GM12878 (cell line): ENCODE measurements around the gene IGFBP6. TPM values are rescaled to one million over a fixed set of nuclear protein-coding genes. Genes with fewer than 3 reads are reported as not detected.

ENCODE experiments used
- ATAC-seq: fragments of 200-7000 bp; cut with Tn5 transposase; 3 replicates; pipeline ENCODE4 v1.9.1; 2020; ENCODE audit warnings: mild to moderate bottlenecking, moderate library complexity
- BruUV-seq: library from RNA; stranded (reverse); fragments of 400-500 nt; replicated peaks from 2 replicates; lab custom pipeline; 2021; lab: Mats Ljungman, UMichigan
- CTCF ChIA-PET: fragments of 300-600 bp; sonication (Branson Sonifier 250); formaldehyde crosslinking; extraction: SDS; loops from one replicate; lab custom pipeline; 2021; ENCODE audit warnings: inconsistent platforms; lab: Yijun Ruan, JAX
- POLR2A ChIA-PET: fragments of 350-600 bp; formaldehyde crosslinking; extraction: SDS; loops from one replicate; lab custom pipeline; 2021; ENCODE audit warnings: inconsistent platforms; lab: Charles Lee
- RAD21 ChIA-PET: fragments of 300-600 bp; sonication (Branson Sonifier 250); formaldehyde crosslinking; loops from one replicate; lab custom pipeline; 2023; ENCODE audit warnings: antibody characterized with exemption; ENCODE audit not compliant: unreplicated experiment; lab: Charles Lee
- SMC1A ChIA-PET: fragments of 300-600 bp; sonication (Branson Sonifier 250); formaldehyde crosslinking; loops from one replicate; lab custom pipeline; 2023; ENCODE audit not compliant: unreplicated experiment, uncharacterized antibody; lab: Charles Lee
- DNase-seq: peaks from one replicate; pipeline ENCODE4 v3.0.0-alpha.2; 2011; ENCODE audit warnings: low read depth, low spot score
- FAIRE-seq: peaks from 3 replicates; lab custom pipeline; 2011; peaks lifted over from hg19 to GRCh38; lab: Jason Lieb, UNC
- H2AFZ ChIP-seq: 2 replicates; pipeline ENCODE4 v1.6.0; 2011; ENCODE audit warnings: low read depth, low read length, control low read depth; ENCODE audit not compliant: control insufficient read depth
- H3K27ac ChIP-seq: 2 replicates; pipeline ENCODE4 v1.5.1; 2011; ENCODE audit warnings: control low read depth; ENCODE audit not compliant: control insufficient read depth, insufficient read depth
- H3K27me3 ChIP-seq, 2 experiments: replicated peaks in 1 of 2; 2 replicates each; pipeline versions ENCODE4 v1.6.0 to v1.6.1; 2011; ENCODE audit warnings: low read length in 1 of 2; ENCODE audit not compliant: control insufficient read depth in 2 of 2, insufficient read depth in 2 of 2
- H3K36me3 ChIP-seq, 2 experiments: 2 replicates each; pipeline ENCODE4 v1.5.1; 2011; ENCODE audit warnings: low read length in 1 of 2; ENCODE audit not compliant: control insufficient read depth in 2 of 2, insufficient read depth in 2 of 2
- H3K4me1 ChIP-seq: 2 replicates; pipeline ENCODE4 v1.6.1; 2011; ENCODE audit warnings: mild to moderate bottlenecking, low read length, moderate library complexity, mixed read lengths; ENCODE audit not compliant: control insufficient read depth, insufficient read depth
- H3K4me2 ChIP-seq: 2 replicates; pipeline ENCODE4 v1.6.0; 2011; ENCODE audit warnings: control low read depth; ENCODE audit not compliant: control insufficient read depth, insufficient read depth
- H3K4me3 ChIP-seq: fragments of 200-600 bp; sonication (generic); 2 replicates; pipeline ENCODE4 v1.5.1; 2016
- H3K79me2 ChIP-seq: 2 replicates; pipeline ENCODE4 v1.6.0; 2011; ENCODE audit warnings: low read length; ENCODE audit not compliant: control insufficient read depth, insufficient read depth
- H3K9ac ChIP-seq: 2 replicates; pipeline ENCODE4 v1.8.0; 2011; ENCODE audit warnings: low read length, control low read depth, mixed read lengths; ENCODE audit not compliant: control insufficient read depth, insufficient read depth
- H3K9me3 ChIP-seq: replicated peaks from 3 replicates; pipeline ENCODE4 v1.5.1; 2011; ENCODE audit warnings: mild to moderate bottlenecking, low read length; ENCODE audit not compliant: control insufficient read depth, insufficient read depth
- H4K20me1 ChIP-seq: 2 replicates; pipeline ENCODE4 v1.6.0; 2011; ENCODE audit not compliant: control insufficient read depth, insufficient read depth
- BACH1 ChIP-seq: fragments of 450-650 bp; IDR thresholded peaks from 2 replicates; pipeline ENCODE4 v1.6.1; 2017; ENCODE audit warnings: mild to moderate bottlenecking, borderline replicate concordance
- BCL3 ChIP-seq: IDR thresholded peaks from 2 replicates; pipeline ENCODE4 v1.6.1; 2011; ENCODE audit warnings: borderline replicate concordance, low read depth, mild to moderate bottlenecking, moderate library complexity, low read length; ENCODE audit not compliant: insufficient read depth, poor library complexity, severe bottlenecking
- EED ChIP-seq: sonication (generic); IDR thresholded peaks from 2 replicates; pipeline ENCODE4 v1.6.1; 2016; ENCODE audit warnings: antibody characterized with exemption, low read depth
- ETV6 ChIP-seq, 2 experiments: fragments of 450-650 bp in 1 of 2; IDR thresholded peaks in 1 of 2; conservative IDR thresholded peaks in 1 of 2; 2 replicates each; pipeline ENCODE4 v1.6.1; 2014; ENCODE audit warnings: antibody characterized with exemption in 1 of 2, borderline replicate concordance in 1 of 2, low read depth in 1 of 2, mild to moderate bottlenecking in 1 of 2, moderate library complexity in 1 of 2
- HDGF ChIP-seq: fragments of 450-650 bp; IDR thresholded peaks from 2 replicates; pipeline ENCODE4 v1.6.1; 2016; ENCODE audit warnings: antibody characterized with exemption
- IKZF1 ChIP-seq: fragments of 450-650 bp; conservative IDR thresholded peaks from 2 replicates; pipeline ENCODE4 v1.6.1; 2017; ENCODE audit warnings: antibody characterized with exemption, mild to moderate bottlenecking
- IKZF2 ChIP-seq, 2 experiments: fragments of 450-650 bp; IDR thresholded peaks; 2 replicates each; pipeline ENCODE4 v1.6.1; 2017; ENCODE audit warnings: mild to moderate bottlenecking in 2 of 2, moderate library complexity in 2 of 2
- IRF4 ChIP-seq: IDR thresholded peaks from 2 replicates; pipeline ENCODE4 v1.6.1; 2011; ENCODE audit warnings: low read depth, low read length
- NFXL1 ChIP-seq: fragments of 450-650 bp; IDR thresholded peaks from 2 replicates; pipeline ENCODE4 v1.6.1; 2017; ENCODE audit warnings: antibody characterized with exemption, mild to moderate bottlenecking, borderline replicate concordance
- POLR2AphosphoS2 ChIP-seq: IDR thresholded peaks from 2 replicates; pipeline ENCODE4 v1.6.1; 2011; ENCODE audit warnings: low read depth, mild to moderate bottlenecking, low read length, improper control_type of control experiment, moderate library complexity
- RAD21 ChIP-seq: IDR thresholded peaks from 2 replicates; pipeline ENCODE4 v1.6.1; 2011; ENCODE audit warnings: mild to moderate bottlenecking, low read depth, low read length, moderate library complexity; ENCODE audit not compliant: insufficient read depth
- SPI1 ChIP-seq: IDR thresholded peaks from 2 replicates; pipeline ENCODE4 v1.6.1; 2011; ENCODE audit warnings: low read depth, mild to moderate bottlenecking, low read length, moderate library complexity, borderline replicate concordance; ENCODE audit not compliant: insufficient read depth
- YY1 ChIP-seq: IDR thresholded peaks from 2 replicates; pipeline ENCODE4 v1.6.1; 2011; ENCODE audit warnings: low read depth, mild to moderate bottlenecking, low read length
- ZNF207 ChIP-seq: fragments of 450-650 bp; IDR thresholded peaks from 2 replicates; pipeline ENCODE4 v1.6.1; 2014; ENCODE audit warnings: antibody characterized with exemption, mild to moderate bottlenecking, borderline replicate concordance
- ZNF24 ChIP-seq: fragments of 450-650 bp; IDR thresholded peaks from 2 replicates; pipeline ENCODE4 v1.6.1; 2017; ENCODE audit warnings: antibody characterized with exemption, mild to moderate bottlenecking
- WGBS: methylation state at CpG from one replicate; pipeline ENCODE4 v1.1.6; 2016; ENCODE audit warnings: low lambda C conversion rate; ENCODE audit not compliant: insufficient replicate concordance, insufficient coverage; ENCODE audit errors: missing lambda C conversion rate; 5-methylcytosine and 5-hydroxymethylcytosine counted together
- in situ Hi-C: fragments of 300-500 bp; cut with MboI; formaldehyde crosslinking; loops from 9 replicates; pipeline ENCODE4 v1.14.3; 2018; ENCODE audit warnings: mixed read lengths
- intact Hi-C: fragments of 100-400 bp; cut with micrococcal nuclease; formaldehyde crosslinking; loops from one replicate; pipeline ENCODE4 v1.14.2; 2022; ENCODE audit not compliant: unreplicated experiment
- polyA plus RNA-seq, 11 experiments: library from polyadenylated mRNA; depleted of rRNA in 4 of 11; unstranded in 6 of 11; stranded (reverse) in 5 of 11; fragments of >200 nt; fragmentation: Nextera tagmentation in 4 of 11; fragmentation: Illumina TruSeq in 1 of 11; extraction: Ambion mirVana in 4 of 11; extraction: Trizol in 1 of 11; gene quantifications; 1 replicate in 1 of 11; 2 replicates in 10 of 11; pipeline versions ENCODE4 v1.2.1 to v1.2.3, GENCODE V29; 2011 to 2016; ENCODE audit warnings: inconsistent platforms in 2 of 11, missing spikeins in 2 of 11, low read depth in 1 of 11
- total RNA-seq, 4 experiments: library from RNA; depleted of rRNA in 3 of 4; stranded (reverse); fragments of >200 nt in 3 of 4; fragmentation: Illumina TruSeq in 1 of 4; extraction: Trizol in 1 of 4; gene quantifications; 2 replicates each; pipeline versions ENCODE4 v1.2.1 to v1.2.3, GENCODE V29; 2013 to 2021
- TF ChIP-seq, protein P1 (sequence below), 3 experiments: IDR thresholded peaks in 2 of 3; conservative IDR thresholded peaks in 1 of 3; 2 replicates each; pipeline ENCODE4 v1.5.1; 2011; ENCODE audit warnings: low read depth in 3 of 3, low read length in 3 of 3, mild to moderate bottlenecking in 3 of 3, control low read depth in 2 of 3, moderate library complexity in 2 of 3, inconsistent platforms in 1 of 3, mixed read lengths in 1 of 3; ENCODE audit not compliant: control insufficient read depth in 2 of 3, insufficient read depth in 1 of 3; ENCODE audit errors: extremely low read depth in 1 of 3

The IGFBP6 gene
- total and polyA plus RNA-seq, 10 of the 15 experiments (the other 5 are each of a cell fraction or from before 2014, with no cell fraction given): 0.09 to 0.87 (median 0.56) TPM; not detected in 3

DNA sequence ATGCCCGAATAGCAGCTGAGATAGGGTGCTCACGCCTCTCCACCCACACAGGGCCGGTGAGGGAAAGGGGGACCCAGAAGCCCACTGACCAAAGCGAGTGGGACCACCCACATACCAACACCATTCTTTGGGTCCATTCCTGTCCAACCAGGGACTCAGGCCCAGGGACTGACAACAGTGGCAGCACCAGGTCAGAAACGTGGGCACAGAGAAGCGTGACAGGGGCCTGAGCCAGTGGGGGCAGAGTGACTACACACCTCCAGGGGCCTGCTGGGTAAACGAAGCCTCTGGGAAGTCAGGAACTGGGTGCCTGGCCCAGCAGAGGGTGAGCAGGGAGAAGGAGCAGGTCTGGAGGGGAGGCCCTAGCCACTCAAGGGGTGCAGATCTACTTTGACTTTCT is 32.0 kb upstream of the IGFBP6 start (continued):
- TF ChIP-seq SPI1: no peak
- TF ChIP-seq POLR2AphosphoS2: no peak
- TF ChIP-seq ETV6 (conservative IDR thresholded peaks at IDR 0.05 in 1 of 2, IDR thresholded peaks at IDR 0.05 in 1 of 2; ENCODE audit: borderline replicate concordance in 1 of 2, low read depth in 1 of 2): no peak
- no peak for TF ChIP-seq ZNF207
- TF ChIP-seq BCL3: no peak

DNA sequence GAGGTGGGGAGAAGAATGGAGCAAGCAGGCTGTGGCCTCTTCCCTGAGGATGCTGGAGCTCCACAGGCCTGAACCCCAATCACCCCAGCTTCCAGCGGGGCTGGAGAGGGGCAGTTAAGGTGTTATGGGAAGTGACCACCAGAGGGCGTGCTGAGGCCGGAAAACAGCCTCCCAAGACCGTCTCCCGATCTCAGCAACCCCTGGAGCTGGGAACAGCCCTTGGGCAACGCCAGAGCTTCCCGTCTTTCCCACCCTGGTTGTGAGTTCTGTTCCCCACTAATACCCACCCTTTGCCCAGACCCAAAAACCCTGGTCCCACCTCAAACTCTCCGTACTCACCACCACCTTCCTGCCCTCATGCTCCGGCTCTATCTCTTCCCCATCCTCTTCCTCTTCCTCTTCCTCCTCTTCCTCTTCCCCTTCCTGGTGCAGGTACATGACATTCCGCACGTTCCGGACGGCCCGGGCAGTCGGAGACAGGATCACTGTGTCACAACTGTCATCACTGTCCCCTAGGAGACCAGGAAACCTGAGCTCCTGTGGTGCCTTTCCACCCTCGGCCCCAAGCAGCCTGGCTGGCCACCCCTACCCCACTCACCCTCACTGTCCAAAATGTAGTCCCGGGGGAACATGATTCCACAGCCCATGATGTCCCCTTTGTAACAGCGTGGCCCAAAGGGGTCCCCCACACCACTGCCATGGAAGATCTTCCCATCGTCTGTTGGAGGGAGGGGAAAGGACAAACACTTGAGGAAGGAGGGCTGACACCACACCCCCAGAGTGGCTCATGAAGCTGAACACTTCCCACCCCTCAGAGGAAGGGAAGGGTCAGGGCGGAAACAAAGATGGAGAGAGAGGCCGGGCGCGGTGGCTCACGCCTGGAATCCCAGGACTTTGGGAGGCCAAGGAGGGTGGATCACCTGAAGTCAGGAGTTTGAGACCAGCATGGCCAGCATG is 31.2 kb upstream of the IGFBP6 start:
- FAIRE-seq (peak; percentile 93), DNase-seq (no peak), ATAC-seq (peak; percentile 90)
- Histone ChIP-seq H3K27ac (no peak overlapping the region), H3K36me3 (peaks cover 6 to 7% of the 10 kb centered on the region in 2 experiments; a peak in 3 of 4 replicates), H4K20me1 (no peaks in the 10 kb centered on the region; the same call in 1 of the 2 replicates), H3K9ac (no peak overlapping the region), H2AFZ (no peak overlapping the region), H3K79me2 (no peaks in the 10 kb centered on the region), H3K27me3 (no peaks in the 10 kb centered on the region), H3K4me2 (no peak overlapping the region), H3K4me1 (no peaks in the 10 kb centered on the region), H3K9me3 (no peaks in the 10 kb centered on the region), H3K4me3 (no peak overlapping the region)
- intact Hi-C loops (loop anchor here (1.0 to 5.0 kb wide), 3 partner anchors 33 to 221 kb away; no protein-coding TSS in a partner anchor), in situ Hi-C loops (no loop called here)
- ChIA-PET POLR2A (interaction anchor here (0.7 to 2.6 kb wide), 5 partner anchors 12 to 37 kb away, joined by 3 to 7 read pairs (median 3); partner anchors contain the start of genes IGFBP6, SOAT2 and SPRYD3), CTCF (interaction anchor here (0.7 to 12.1 kb wide), 47 partner anchors 8 to 316 kb away, joined by 3 to 355 read pairs (median 6); partner anchors contain the start of genes AAAS, EIF4B, ESPL1 and IGFBP6), SMC1A (interaction anchor here (0.5 to 7.8 kb wide), 23 partner anchors 9 to 279 kb away, joined by 3 to 126 read pairs (median 3); partner anchors contain the start of genes SOAT2 and SPRYD3), RAD21 (interaction anchor here (0.7 to 4.5 kb wide), 20 partner anchors 12 to 279 kb away, joined by 3 to 84 read pairs (median 4); partner anchors contain the start of genes IGFBP6, SOAT2 and SPRYD3)
- 39% methylated on average over 24 of the region's 24 CpGs for WGBS
- BruUV-seq: no TSS peak
- 0 out of 2 replicates have a peak, but pooled peaks have one; percentile 14 for TF ChIP-seq YY1
- no peak for TF ChIP-seq ZNF24
- TF ChIP-seq RAD21: peak; percentile 75
- TF ChIP-seq, protein P1, sequence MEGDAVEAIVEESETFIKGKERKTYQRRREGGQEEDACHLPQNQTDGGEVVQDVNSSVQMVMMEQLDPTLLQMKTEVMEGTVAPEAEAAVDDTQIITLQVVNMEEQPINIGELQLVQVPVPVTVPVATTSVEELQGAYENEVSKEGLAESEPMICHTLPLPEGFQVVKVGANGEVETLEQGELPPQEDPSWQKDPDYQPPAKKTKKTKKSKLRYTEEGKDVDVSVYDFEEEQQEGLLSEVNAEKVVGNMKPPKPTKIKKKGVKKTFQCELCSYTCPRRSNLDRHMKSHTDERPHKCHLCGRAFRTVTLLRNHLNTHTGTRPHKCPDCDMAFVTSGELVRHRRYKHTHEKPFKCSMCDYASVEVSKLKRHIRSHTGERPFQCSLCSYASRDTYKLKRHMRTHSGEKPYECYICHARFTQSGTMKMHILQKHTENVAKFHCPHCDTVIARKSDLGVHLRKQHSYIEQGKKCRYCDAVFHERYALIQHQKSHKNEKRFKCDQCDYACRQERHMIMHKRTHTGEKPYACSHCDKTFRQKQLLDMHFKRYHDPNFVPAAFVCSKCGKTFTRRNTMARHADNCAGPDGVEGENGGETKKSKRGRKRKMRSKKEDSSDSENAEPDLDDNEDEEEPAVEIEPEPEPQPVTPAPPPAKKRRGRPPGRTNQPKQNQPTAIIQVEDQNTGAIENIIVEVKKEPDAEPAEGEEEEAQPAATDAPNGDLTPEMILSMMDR (IDR thresholded peaks at IDR 0.05 in 2 of 3, conservative IDR thresholded peaks at IDR 0.05 in 1 of 3; ENCODE audit: control insufficient read depth in 2 of 3, extremely low read depth in 1 of 3, insufficient read depth in 1 of 3, low read depth in 3 of 3, low read length in 3 of 3): peak; percentile 72 to 85 (median 85)
- no peak for TF ChIP-seq NFXL1
- no peak for TF ChIP-seq BACH1
- peak; percentile 36; the same call in 1 of the 2 replicates for TF ChIP-seq IRF4
- peak; percentile 35; the same call in 1 of the 2 replicates for TF ChIP-seq EED
- peak; percentile 87; the same call in 1 of the 2 replicates for TF ChIP-seq HDGF
- peak; percentile 76 for TF ChIP-seq IKZF1
- TF ChIP-seq IKZF2 (IDR thresholded peaks at IDR 0.05): peak; percentile 59 to 65; a peak in 2 of 4 replicates
